ENCODE results near the gene A4GNT. TPM values are rescaled to one million over a fixed set of nuclear protein-coding genes. Genes with fewer than 3 reads are reported as not detected.
"Not testable (repeated sequence)": the region's sequence is repeated elsewhere in the genome, so short reads cannot be mapped to it uniquely, and the experiment has no call there.

Gene A4GNT
- total and polyA plus RNA-seq, 8 donors = 0.62 to 19.8 (median 7.2) TPM; not detected in 1

DNA sequence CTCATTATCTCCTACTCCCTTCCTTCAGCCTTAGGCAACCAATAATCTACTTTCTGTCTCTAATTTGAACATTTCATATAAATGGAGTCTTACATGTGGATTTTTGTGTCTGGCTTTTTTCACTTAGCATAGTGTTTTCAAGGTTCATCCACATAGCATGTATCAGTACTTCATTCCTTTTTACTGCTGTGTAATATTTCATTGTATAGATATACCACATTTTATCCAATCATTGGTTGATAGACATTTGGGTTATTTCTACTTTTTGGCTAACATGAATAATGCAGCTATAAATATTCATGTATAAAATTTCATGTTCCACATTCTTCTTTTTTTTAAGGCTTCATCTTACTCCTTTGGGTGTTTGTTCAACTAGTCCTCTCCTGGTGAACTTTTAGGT lies 22.3 kb upstream of the A4GNT start:
- Histone ChIP-seq H3K27ac (no peak overlapping the region), H3K4me1 (no peaks in the 10 kb centered on the region), H3K9me3 (peaks cover 0 to 8% (median 0%) of the 10 kb centered on the region in 4 donors), H3K36me3 (no peaks in the 10 kb centered on the region), H3K4me3 (no peak overlapping the region), H3K27me3 (no peaks in the 10 kb centered on the region)
- TF ChIP-seq POLR2A (IDR thresholded peaks at IDR 0.05) = no peak
- TF ChIP-seq, protein P1, sequence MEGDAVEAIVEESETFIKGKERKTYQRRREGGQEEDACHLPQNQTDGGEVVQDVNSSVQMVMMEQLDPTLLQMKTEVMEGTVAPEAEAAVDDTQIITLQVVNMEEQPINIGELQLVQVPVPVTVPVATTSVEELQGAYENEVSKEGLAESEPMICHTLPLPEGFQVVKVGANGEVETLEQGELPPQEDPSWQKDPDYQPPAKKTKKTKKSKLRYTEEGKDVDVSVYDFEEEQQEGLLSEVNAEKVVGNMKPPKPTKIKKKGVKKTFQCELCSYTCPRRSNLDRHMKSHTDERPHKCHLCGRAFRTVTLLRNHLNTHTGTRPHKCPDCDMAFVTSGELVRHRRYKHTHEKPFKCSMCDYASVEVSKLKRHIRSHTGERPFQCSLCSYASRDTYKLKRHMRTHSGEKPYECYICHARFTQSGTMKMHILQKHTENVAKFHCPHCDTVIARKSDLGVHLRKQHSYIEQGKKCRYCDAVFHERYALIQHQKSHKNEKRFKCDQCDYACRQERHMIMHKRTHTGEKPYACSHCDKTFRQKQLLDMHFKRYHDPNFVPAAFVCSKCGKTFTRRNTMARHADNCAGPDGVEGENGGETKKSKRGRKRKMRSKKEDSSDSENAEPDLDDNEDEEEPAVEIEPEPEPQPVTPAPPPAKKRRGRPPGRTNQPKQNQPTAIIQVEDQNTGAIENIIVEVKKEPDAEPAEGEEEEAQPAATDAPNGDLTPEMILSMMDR (IDR thresholded peaks at IDR 0.05) = no peak
- no peak for TF ChIP-seq EP300 (IDR thresholded peaks at IDR 0.05)
- no peak for TF ChIP-seq POLR2AphosphoS5 (IDR thresholded peaks at IDR 0.05)
- intact Hi-C loops (cut with DNase I; ENCODE audit: low total_unique reads) = no loop called here
- DNase-seq = no peak

DNA sequence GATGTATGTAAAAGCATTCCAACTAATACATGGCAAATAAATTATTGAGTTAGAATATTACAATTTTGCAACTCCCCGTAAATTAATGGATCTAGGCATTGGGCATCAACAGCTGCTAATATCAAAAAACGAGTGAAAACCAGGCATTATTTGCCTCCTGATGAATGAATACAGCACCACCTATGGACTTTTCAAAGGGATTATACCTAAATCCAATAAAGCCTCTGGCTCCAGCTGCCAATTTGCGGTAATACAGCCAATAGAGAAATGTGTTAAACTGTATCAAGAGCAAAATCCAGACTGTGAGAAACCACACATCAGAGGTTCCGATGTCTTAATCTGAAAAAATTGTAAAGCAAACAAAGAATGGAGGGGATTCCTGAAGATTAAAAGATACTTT lies 16.3 kb upstream of the A4GNT start:
- no peaks in the 10 kb centered on the region for H3K4me1 ChIP-seq
- no peak overlapping the region for H3K4me3 ChIP-seq
- intact Hi-C loops (cut with DNase I; ENCODE audit: low total_unique reads) = no loop called here
- TF ChIP-seq POLR2A (IDR thresholded peaks at IDR 0.05) (no peak), POLR2AphosphoS5 (IDR thresholded peaks at IDR 0.05) (no peak), EP300 (IDR thresholded peaks at IDR 0.05) (no peak)
- TF ChIP-seq, protein P1 (IDR thresholded peaks at IDR 0.05) = peak in 1 of 7 experiments; percentile 42
- H3K36me3 ChIP-seq = no peaks in the 10 kb centered on the region
- peak in 1 of 2 donors; percentile 17 for DNase-seq
- H3K27me3 ChIP-seq = no peaks in the 10 kb centered on the region
- H3K9me3 ChIP-seq = peaks cover 0 to under 1% (median 0%) of the 10 kb centered on the region in 4 donors
- no peak overlapping the region for H3K27ac ChIP-seq
- 35 to 50% (median 46%) methylated on average over 4 of the region's 4 CpGs for WGBS, 5 donors

DNA sequence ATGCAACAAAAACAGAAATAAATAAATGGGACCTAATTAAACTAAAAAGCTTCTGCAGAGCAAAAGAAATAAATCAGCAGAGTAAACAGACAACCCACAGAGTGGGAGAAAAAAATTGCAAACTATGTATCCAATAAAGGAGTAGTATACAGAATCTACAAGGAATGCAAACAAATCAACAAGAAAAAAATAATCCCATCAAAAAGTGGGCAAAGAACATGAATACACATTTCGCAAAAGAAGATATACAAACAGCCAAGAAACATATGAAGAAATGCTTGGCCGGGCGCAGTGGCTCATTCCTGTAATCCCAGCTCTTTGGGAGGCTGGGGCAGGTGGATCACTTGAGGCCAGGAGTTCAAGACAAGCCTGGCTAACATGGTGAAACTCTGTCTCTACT lies 10.0 kb upstream of the A4GNT start:
- H3K27ac ChIP-seq; intact Hi-C loops (cut with DNase I; ENCODE audit: low total_unique reads); H3K27me3 ChIP-seq; H3K36me3 ChIP-seq; H3K4me3 ChIP-seq; DNase-seq; H3K9me3 ChIP-seq: not testable (repeated sequence)
- WGBS, 5 donors = 88 to 96% (median 89%) methylated on average over 3 of the region's 3 CpGs
- peaks cover 0 to 14% (median under 1%) of the 10 kb centered on the region in 4 donors for H3K4me1 ChIP-seq

DNA sequence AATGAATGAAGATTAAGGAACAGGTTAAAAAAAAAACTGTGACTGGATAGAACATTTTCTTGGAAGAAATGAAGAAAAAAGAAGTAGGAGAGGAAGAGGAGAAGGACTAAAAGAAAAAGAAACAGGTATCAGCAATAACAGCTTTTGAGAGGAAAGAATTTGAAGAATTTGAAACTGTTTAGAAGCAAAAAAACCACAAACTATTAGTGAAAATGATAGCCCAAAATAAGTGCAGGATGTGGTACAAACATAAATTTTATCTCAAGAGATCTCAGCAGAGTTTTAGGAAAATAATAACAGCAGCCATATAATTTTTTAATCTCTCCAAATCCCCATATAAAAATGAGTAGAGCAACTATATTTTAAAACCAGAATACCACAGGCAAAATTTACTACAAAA lies 8.8 kb upstream of the A4GNT start:
- Histone ChIP-seq H3K9me3 (peaks cover 0 to 5% (median 0%) of the 10 kb centered on the region in 4 donors), H3K4me3 (no peak overlapping the region)
- no peak for TF ChIP-seq POLR2A (IDR thresholded peaks at IDR 0.05)
- TF ChIP-seq, protein P1 (IDR thresholded peaks at IDR 0.05) = no peak
- no peak for TF ChIP-seq POLR2AphosphoS5 (IDR thresholded peaks at IDR 0.05)
- no peak for TF ChIP-seq EP300 (IDR thresholded peaks at IDR 0.05)

DNA sequence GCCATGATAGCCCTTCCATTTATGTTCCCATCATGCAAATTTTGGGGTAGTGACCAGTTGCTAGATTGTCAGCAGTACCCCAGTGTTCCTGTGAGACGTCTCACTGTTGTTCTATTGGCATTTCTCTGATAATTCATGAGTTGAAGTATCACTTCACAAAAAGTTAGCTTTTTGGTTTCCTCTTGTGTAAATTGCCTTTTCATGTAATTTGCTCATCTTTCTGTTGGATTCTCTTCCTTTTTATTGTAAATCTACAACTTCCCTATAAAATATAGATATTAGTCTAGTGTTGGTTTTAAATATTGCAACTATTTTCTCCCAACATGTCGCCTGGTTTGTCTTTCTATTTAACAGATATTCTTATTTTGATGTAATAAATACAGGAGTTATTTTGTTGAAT lies 7.5 kb upstream of the A4GNT start:
- WGBS, 5 donors = 38 to 86% (median 44%) methylated on average over 2 of the region's 2 CpGs
- no peak for TF ChIP-seq POLR2AphosphoS5 (IDR thresholded peaks at IDR 0.05)
- TF ChIP-seq, protein P1 (IDR thresholded peaks at IDR 0.05) = no peak
- TF ChIP-seq POLR2A (IDR thresholded peaks at IDR 0.05) = no peak
- TF ChIP-seq EP300 (IDR thresholded peaks at IDR 0.05) = no peak
- no peak overlapping the region for H3K27ac ChIP-seq
- peaks cover 0 to 5% (median 0%) of the 10 kb centered on the region in 4 donors for H3K9me3 ChIP-seq
- no peak for DNase-seq
- H3K4me1 ChIP-seq = peaks cover 0 to 39% (median 17%) of the 10 kb centered on the region in 4 donors
- intact Hi-C loops (cut with DNase I; ENCODE audit: low total_unique reads) = no loop called here
- H3K36me3 ChIP-seq = no peaks in the 10 kb centered on the region
- H3K27me3 ChIP-seq = no peaks in the 10 kb centered on the region
- H3K4me3 ChIP-seq = no peak overlapping the region

More for the DNA sequence above, 8.8 kb upstream of the A4GNT start:
- intact Hi-C loops (cut with DNase I; ENCODE audit: low total_unique reads) = no loop called here
- Histone ChIP-seq H3K27ac (no peak overlapping the region), H3K27me3 (no peaks in the 10 kb centered on the region), H3K36me3 (no peaks in the 10 kb centered on the region), H3K4me1 (peaks cover 0 to 26% (median 12%) of the 10 kb centered on the region in 4 donors)
- no peak for DNase-seq

Data from stomach (tissue), 9 donors.